ENCODE results near the gene JAKMIP1.
A peak's percentile ranks its signal among the peaks of the same experiment; 100 is the strongest.

The JAKMIP1 gene

GRCh38 chr4:6177587-6178197, 22.7 kb downstream of the JAKMIP1 start:
- no peak for DNase-seq

- DNase-seq: no peak
Measured at GRCh38 chr4:6175426-6175825, 24.9 kb downstream of the JAKMIP1 start.

- no peak for DNase-seq
Measured at GRCh38 chr4:6172927-6173200, 27.5 kb downstream of the JAKMIP1 start.

GRCh38 chr4:6172093-6172926, 28.0 kb downstream of the JAKMIP1 start:
- DNase-seq: no peak

GRCh38 chr4:6169239-6169638, 31.1 kb downstream of the JAKMIP1 start:
- DNase-seq: no peak

GRCh38 chr4:6165766-6166165, 34.6 kb downstream of the JAKMIP1 start:
- DNase-seq: no peak

- no peak for DNase-seq
Measured at GRCh38 chr4:6162885-6163284, 37.5 kb downstream of the JAKMIP1 start.

GRCh38 chr4:6161921-6162464, 38.4 kb downstream of the JAKMIP1 start:
- no peak for DNase-seq

GRCh38 chr4:6160536-6160935, 39.8 kb downstream of the JAKMIP1 start:
- DNase-seq: no peak

GRCh38 chr4:6157926-6158325, 42.4 kb downstream of the JAKMIP1 start:
- no peak for DNase-seq

- peak in 1 of 2 experiments; percentile 50 for DNase-seq
Measured at GRCh38 chr4:6155996-6156750, 44.2 kb downstream of the JAKMIP1 start.

- no peak for DNase-seq
Measured at GRCh38 chr4:6154875-6155274, 45.5 kb downstream of the JAKMIP1 start.

GRCh38 chr4:6153874-6154273, 46.5 kb downstream of the JAKMIP1 start:
- DNase-seq: no peak

- no peak for DNase-seq
Measured at GRCh38 chr4:6152869-6153705, 47.3 kb downstream of the JAKMIP1 start.

- no peak for DNase-seq
Measured at GRCh38 chr4:6150046-6150735, 50.2 kb downstream of the JAKMIP1 start.

- no peak for DNase-seq
Measured at GRCh38 chr4:6148506-6149205, 51.7 kb downstream of the JAKMIP1 start.

GRCh38 chr4:6147441-6147840, 52.9 kb downstream of the JAKMIP1 start:
- no peak for DNase-seq

- no peak for DNase-seq
Measured at GRCh38 chr4:6143603-6144181, 56.7 kb downstream of the JAKMIP1 start.

GRCh38 chr4:6142935-6143602, 57.3 kb downstream of the JAKMIP1 start:
- no peak for DNase-seq

- DNase-seq: no peak
Measured at GRCh38 chr4:6142511-6142910, 57.8 kb downstream of the JAKMIP1 start.

GRCh38 chr4:6141554-6141953, 58.8 kb downstream of the JAKMIP1 start:
- DNase-seq: no peak
